ENCODE data around the gene RPS6KA5. TPM values are rescaled to one million over a fixed set of nuclear protein-coding genes. Genes with fewer than 3 reads are reported as not detected.
A peak's percentile ranks its signal among the peaks of the same experiment; 100 is the strongest.

Gene RPS6KA5
- 3.6 and 4.1 TPM in 2 replicates for polyA plus RNA-seq (2011; rRNA removed)
- 0.89 and 1.1 TPM in 2 replicates for polyA plus RNA-seq (2012; cell fraction: cytosol; rRNA removed)
- 0.74 and 1.1 TPM in 2 replicates for polyA plus RNA-seq (2012; cell fraction: nucleus; rRNA removed)
- polyA plus RNA-seq (2017; fragmentation: RNase III; extraction: RNeasy Plus Mini Kit Qiagen cat#74134 plus additional on column Dnase treatment), result 2.2 to 3.2 TPM (median 3.0 TPM) in 3 replicates
- 1.5 and 1.8 TPM in 2 replicates for polyA minus RNA-seq (2011; rRNA and poly(A)+ RNA removed)

GRCh38 chr14:91060351-91061055 is at the start of gene RPS6KA5:
Gene RPS6KA5 (minus strand): TSS chr14:91060641. CDS start chr14:91060434, 207 bp downstream.
- DNase-seq (ENCODE audit: low read depth in 1 of 2, low spot score in 1 of 2), result peak; percentile 97 to 100
- Histone ChIP-seq H3K4me2 (peak within 1 kb of the TSS; percentile 82), H3K9me3 (no peaks in the 10 kb centered on the region), H3K4me1 (peaks cover 22% of the 10 kb centered on the region), H3K4me3 (peak within 1 kb of the TSS; percentile 67), H3K27ac (peak within 1 kb of the TSS; percentile 73 to 91)
- ChIA-PET CTCF (interaction anchor here (1.2 to 5.1 kb wide), 6 partner anchors 12 to 157 kb away, joined by 3 to 25 read pairs (median 6); no protein-coding TSS in a partner anchor), POLR2A (interaction anchor here (0.6 to 2.0 kb wide), 4 partner anchors 18 to 113 kb away, joined by 3 to 13 read pairs (median 6); partner anchors contain the start of gene DGLUCY)
- ATAC-seq, result peak; percentile 93 to 96
- 2% methylated on average over 32 of the region's 71 CpGs for WGBS (ENCODE audit: missing lambda C conversion rate)
- FAIRE-seq, result peak; percentile 97
- TF ChIP-seq JUNB (IDR thresholded peaks at IDR 0.05) (no peak), TP53 (CRISPR knock-in tag; IDR thresholded peaks at IDR 0.05) (no peak), MYC (IDR thresholded peaks at IDR 0.05; ENCODE audit: borderline replicate concordance, low read length) (no peak; the same call in 1 of the 2 replicates), BHLHE40 (IDR thresholded peaks at IDR 0.05; ENCODE audit: low read depth, low read length) (no peak), MAFK (IDR thresholded peaks at IDR 0.05; ENCODE audit: partially characterized antibody) (no peak), HOXA7 (CRISPR knock-in tag; IDR thresholded peaks at IDR 0.05) (no peak), ZFP36 (IDR thresholded peaks at IDR 0.05; ENCODE audit: borderline replicate concordance, partially characterized antibody) (no peak), RAD21 (conservative IDR thresholded peaks at IDR 0.05 in 1 of 2, IDR thresholded peaks at IDR 0.05 in 1 of 2) (0 out of 5 replicates have a peak, but pooled peaks of 1 of the 2 experiments have one; percentile 28), CEBPB (IDR thresholded peaks at IDR 0.05) (no peak), CBX8 (IDR thresholded peaks at IDR 0.05) (no peak), HEYL (CRISPR knock-in tag; IDR thresholded peaks at IDR 0.05) (no peak), JUN (IDR thresholded peaks at IDR 0.05) (no peak), CHD4 (IDR thresholded peaks at IDR 0.05; ENCODE audit: borderline replicate concordance) (no peak), FOSL2 (IDR thresholded peaks at IDR 0.05) (no peak), FOSL2 (CRISPR knock-in tag; IDR thresholded peaks at IDR 0.05) (no peak), E2F6 (IDR thresholded peaks at IDR 0.05; ENCODE audit: borderline replicate concordance, low read depth) (peak; percentile 56; the same call in 1 of the 2 replicates), RNF2 (IDR thresholded peaks at IDR 0.05; ENCODE audit: borderline replicate concordance, low read depth) (no peak), REST (IDR thresholded peaks at IDR 0.05) (no peak), EHF (CRISPR knock-in tag; IDR thresholded peaks at IDR 0.05) (no peak), POLR2A (IDR thresholded peaks at IDR 0.05; ENCODE audit: low read length) (peak; percentile 25; the same call in 1 of the 2 replicates), HMGXB4 (CRISPR knock-in tag; IDR thresholded peaks at IDR 0.05; ENCODE audit: borderline replicate concordance) (no peak), POLR2AphosphoS2 (conservative IDR thresholded peaks at IDR 0.05; ENCODE audit: low read length) (no peak), PBX3 (IDR thresholded peaks at IDR 0.05) (no peak), KDM5A (IDR thresholded peaks at IDR 0.05) (no peak), ZSCAN20 (CRISPR knock-in tag; IDR thresholded peaks at IDR 0.05) (no peak), ZC3H11A (IDR thresholded peaks at IDR 0.05) (no peak), FOXS1 (CRISPR knock-in tag; IDR thresholded peaks at IDR 0.05) (no peak), ELK1 (IDR thresholded peaks at IDR 0.05; ENCODE audit: low read depth, low read length) (no peak), NR3C1 (IDR thresholded peaks at IDR 0.05) (no peak), GATA3 (IDR thresholded peaks at IDR 0.05; ENCODE audit: borderline replicate concordance) (no peak), USF2 (IDR thresholded peaks at IDR 0.05) (no peak), RCOR1 (IDR thresholded peaks at IDR 0.05; ENCODE audit: low read depth, low read length) (no peak)
